ENCODE results near the gene ACTL7B. TPM values are rescaled to one million over a fixed set of nuclear protein-coding genes. Genes with fewer than 3 reads are reported as not detected.
"Not testable (repeated sequence)": the region's sequence is repeated elsewhere in the genome, so short reads cannot be mapped to it uniquely, and the experiment has no call there.

The ACTL7B gene
- total and polyA plus RNA-seq, 2 experiments from 2014 or later, result not detected

DNA sequence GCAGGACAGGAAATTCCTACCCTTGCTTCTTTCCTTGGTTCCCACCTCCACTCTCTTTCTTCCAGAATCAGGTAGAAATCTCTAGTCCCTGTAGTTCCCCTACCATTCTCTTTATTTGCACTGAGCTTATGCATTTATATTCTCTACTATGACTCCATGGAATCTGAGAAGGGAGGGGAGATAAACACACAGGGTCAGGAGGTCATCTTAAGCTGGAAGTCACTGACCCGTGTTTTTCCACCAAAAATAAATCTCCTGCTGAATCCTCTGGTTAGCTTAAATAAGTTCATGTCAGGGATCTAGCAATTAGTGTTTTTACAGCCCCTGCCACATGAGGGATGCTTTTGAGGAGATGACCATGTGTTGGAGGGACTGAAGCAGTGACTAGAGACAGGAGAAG, 3.7 kb downstream of the ACTL7B start:
- H3K4me1 ChIP-seq (ENCODE audit: insufficient read depth), result peaks cover 4% of the 10 kb centered on the region
- no peaks in the 10 kb centered on the region for H3K27me3 ChIP-seq
- TF ChIP-seq EZH2 (IDR thresholded peaks at IDR 0.05; ENCODE audit: borderline replicate concordance) (no peak), CTCF (IDR thresholded peaks at IDR 0.05; ENCODE audit: poor library complexity) (no peak), EZH2phosphoT487 (IDR thresholded peaks at IDR 0.05; ENCODE audit: low read depth, severe bottlenecking, unreplicated experiment) (no peak)
- 12% methylated on average over 1 of the region's 1 CpG for WGBS (ENCODE audit: low lambda C conversion rate, missing lambda C conversion rate)
- H2AFZ ChIP-seq, result no peak overlapping the region
- no peaks in the 10 kb centered on the region for H3K79me2 ChIP-seq
- H3K9me2 ChIP-seq (replicated peaks; ENCODE audit: insufficient read depth), result no peaks in the 10 kb centered on the region
- no peaks in the 10 kb centered on the region for H3K9me3 ChIP-seq (ENCODE audit: low read depth)
- no peaks in the 10 kb centered on the region for H4K20me1 ChIP-seq (ENCODE audit: insufficient read depth, poor library complexity, severe bottlenecking)
- H3K36me3 ChIP-seq (replicated peaks; ENCODE audit: insufficient read depth, low read depth), result no peaks in the 10 kb centered on the region
- no peak overlapping the region for H3K4me3 ChIP-seq
- no peak for DNase-seq (ENCODE audit: low spot score)
- no peak overlapping the region for H3K27ac ChIP-seq
- H3K4me2 ChIP-seq, result no peak overlapping the region

DNA sequence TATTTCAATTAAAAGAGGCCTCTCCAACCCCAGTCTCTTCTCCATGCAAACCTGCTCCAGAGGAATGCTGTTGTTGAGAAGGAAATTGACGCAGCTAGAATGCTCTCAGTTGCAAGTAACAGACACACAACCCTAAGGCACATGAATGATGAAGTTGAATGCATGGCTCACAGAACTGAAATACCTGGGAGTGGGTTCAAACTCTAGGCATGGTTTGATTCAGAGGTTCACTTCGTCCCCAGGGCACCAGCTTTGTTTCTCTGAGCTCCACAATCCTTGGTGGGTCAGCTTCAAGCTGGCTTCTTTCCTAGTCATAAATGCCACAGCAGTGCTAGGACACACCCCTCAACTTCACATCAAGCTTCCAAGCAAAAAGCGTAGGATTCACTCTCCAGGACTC, 4.6 kb downstream of the ACTL7B start:
- DNase-seq (ENCODE audit: low spot score), result no peak
- H3K4me3 ChIP-seq, result no peak overlapping the region
- 92% methylated on average over 3 of the region's 3 CpGs for WGBS (ENCODE audit: low lambda C conversion rate, missing lambda C conversion rate)
- H3K27ac ChIP-seq, result no peak overlapping the region
- H3K9me2 ChIP-seq (replicated peaks; ENCODE audit: insufficient read depth), result no peaks in the 10 kb centered on the region
- H4K20me1 ChIP-seq (ENCODE audit: insufficient read depth, poor library complexity, severe bottlenecking), result no peaks in the 10 kb centered on the region
- no peak overlapping the region for H3K4me2 ChIP-seq
- H3K27me3 ChIP-seq, result no peaks in the 10 kb centered on the region
- H3K79me2 ChIP-seq, result no peaks in the 10 kb centered on the region
- no peaks in the 10 kb centered on the region for H3K36me3 ChIP-seq (replicated peaks; ENCODE audit: insufficient read depth, low read depth)
- H3K4me1 ChIP-seq (ENCODE audit: insufficient read depth), result peaks cover 4% of the 10 kb centered on the region
- H2AFZ ChIP-seq, result no peak overlapping the region
- H3K9me3 ChIP-seq (ENCODE audit: low read depth), result no peaks in the 10 kb centered on the region
- TF ChIP-seq CTCF (IDR thresholded peaks at IDR 0.05; ENCODE audit: poor library complexity) (no peak), EZH2 (IDR thresholded peaks at IDR 0.05; ENCODE audit: borderline replicate concordance) (no peak), EZH2phosphoT487 (IDR thresholded peaks at IDR 0.05; ENCODE audit: low read depth, severe bottlenecking, unreplicated experiment) (no peak)

- peak; percentile 37 for DNase-seq (ENCODE audit: low spot score)
- no peak overlapping the region for H3K27ac ChIP-seq
Observed at GRCh38 chr9:108850293-108850897, 5.4 kb downstream of the ACTL7B start.

GRCh38 chr9:108848296-108848695, 7.5 kb downstream of the ACTL7B start:
- H3K27me3 ChIP-seq; H3K9me3 ChIP-seq (ENCODE audit: low read depth); H3K9me2 ChIP-seq (replicated peaks; ENCODE audit: insufficient read depth); H2AFZ ChIP-seq; H3K36me3 ChIP-seq (replicated peaks; ENCODE audit: insufficient read depth, low read depth); H4K20me1 ChIP-seq (ENCODE audit: insufficient read depth, poor library complexity, severe bottlenecking); DNase-seq (ENCODE audit: low spot score); H3K27ac ChIP-seq; H3K4me1 ChIP-seq (ENCODE audit: insufficient read depth); H3K79me2 ChIP-seq; H3K4me3 ChIP-seq; H3K4me2 ChIP-seq: not testable (repeated sequence)
- WGBS (ENCODE audit: low lambda C conversion rate, missing lambda C conversion rate), result 90% methylated on average over 8 of the region's 8 CpGs

More at GRCh38 chr9:108850293-108850897, 5.4 kb downstream of the ACTL7B start:
- Histone ChIP-seq H3K4me2 (no peak overlapping the region), H3K4me3 (no peak overlapping the region), H3K9me3 (ENCODE audit: low read depth) (no peaks in the 10 kb centered on the region), H3K27me3 (no peaks in the 10 kb centered on the region), H4K20me1 (ENCODE audit: insufficient read depth, poor library complexity, severe bottlenecking) (no peaks in the 10 kb centered on the region), H3K79me2 (no peaks in the 10 kb centered on the region), H3K36me3 (replicated peaks; ENCODE audit: insufficient read depth, low read depth) (no peaks in the 10 kb centered on the region), H2AFZ (no peak overlapping the region), H3K9me2 (replicated peaks; ENCODE audit: insufficient read depth) (no peaks in the 10 kb centered on the region), H3K4me1 (ENCODE audit: insufficient read depth) (peaks cover 4% of the 10 kb centered on the region)
- peak; percentile 52 for TF ChIP-seq CTCF (IDR thresholded peaks at IDR 0.05; ENCODE audit: poor library complexity)
- TF ChIP-seq EZH2 (IDR thresholded peaks at IDR 0.05; ENCODE audit: borderline replicate concordance), result no peak
- TF ChIP-seq EZH2phosphoT487 (IDR thresholded peaks at IDR 0.05; ENCODE audit: low read depth, severe bottlenecking, unreplicated experiment), result no peak
- WGBS (ENCODE audit: low lambda C conversion rate, missing lambda C conversion rate), result 98% methylated on average over 3 of the region's 3 CpGs

All from hepatocyte (in vitro differentiated cells).